HG03521 (cell line): ENCODE data around the gene ADAMTSL1.

Experiments used
- ATAC-seq: cut with Tn5 transposase; IDR thresholded peaks from one replicate; pipeline ENCODE4 v1.9.1; 2021; ENCODE audit warnings: mild to moderate bottlenecking, moderate library complexity; ENCODE audit not compliant: unreplicated experiment

Gene ADAMTSL1

GRCh38 chr9:18759827-18760226 is 285.9 kb downstream of the ADAMTSL1 start:
- no peak for ATAC-seq

GRCh38 chr9:18761742-18762300 is 287.9 kb downstream of the ADAMTSL1 start:
- no peak for ATAC-seq

- ATAC-seq, result no peak
These were observed 293.1 kb downstream of the ADAMTSL1 start for GRCh38 chr9:18766989-18767550.

- peak; percentile 83 for ATAC-seq
These were observed 295.1 kb downstream of the ADAMTSL1 start for GRCh38 chr9:18768951-18769622.

- no peak for ATAC-seq
These were observed 296.4 kb downstream of the ADAMTSL1 start for GRCh38 chr9:18770131-18770908.

- no peak for ATAC-seq
These were observed 297.1 kb downstream of the ADAMTSL1 start for GRCh38 chr9:18771011-18771410.

GRCh38 chr9:18771763-18772162 is 297.8 kb downstream of the ADAMTSL1 start:
- no peak for ATAC-seq

- ATAC-seq, result no peak
These were observed 301.3 kb downstream of the ADAMTSL1 start for GRCh38 chr9:18775241-18775640.

- ATAC-seq, result no peak
These were observed 302.0 kb downstream of the ADAMTSL1 start for GRCh38 chr9:18775930-18776329.

GRCh38 chr9:18776836-18777820 is 303.2 kb downstream of the ADAMTSL1 start:
- ATAC-seq, result no peak

GRCh38 chr9:18778147-18778546 is 304.2 kb downstream of the ADAMTSL1 start:
- no peak for ATAC-seq

GRCh38 chr9:18778846-18779245 is 304.9 kb downstream of the ADAMTSL1 start:
- no peak for ATAC-seq

- no peak for ATAC-seq
These were observed 310.0 kb downstream of the ADAMTSL1 start for GRCh38 chr9:18783909-18784308.

GRCh38 chr9:18785604-18786003 is 311.7 kb downstream of the ADAMTSL1 start:
- no peak for ATAC-seq

GRCh38 chr9:18786196-18786595 is 312.2 kb downstream of the ADAMTSL1 start:
- no peak for ATAC-seq

- no peak for ATAC-seq
These were observed 313.1 kb downstream of the ADAMTSL1 start for GRCh38 chr9:18786911-18787650.

- ATAC-seq, result no peak
These were observed 314.3 kb downstream of the ADAMTSL1 start for GRCh38 chr9:18788256-18788655.

GRCh38 chr9:18791074-18791473 is 317.1 kb downstream of the ADAMTSL1 start:
- no peak for ATAC-seq

- no peak for ATAC-seq
These were observed 319.2 kb downstream of the ADAMTSL1 start for GRCh38 chr9:18793122-18793521.
